ENCODE measurements around the gene IFT122. TPM values are rescaled to one million over a fixed set of nuclear protein-coding genes. Genes with fewer than 3 reads are reported as not detected.
A peak's percentile ranks its signal among the peaks of the same experiment; 100 is the strongest.

The IFT122 gene
- polyA plus RNA-seq, 2 of the 4 experiments (the other 2 are of a cell fraction), result 15.0 to 17.1 TPM

DNA sequence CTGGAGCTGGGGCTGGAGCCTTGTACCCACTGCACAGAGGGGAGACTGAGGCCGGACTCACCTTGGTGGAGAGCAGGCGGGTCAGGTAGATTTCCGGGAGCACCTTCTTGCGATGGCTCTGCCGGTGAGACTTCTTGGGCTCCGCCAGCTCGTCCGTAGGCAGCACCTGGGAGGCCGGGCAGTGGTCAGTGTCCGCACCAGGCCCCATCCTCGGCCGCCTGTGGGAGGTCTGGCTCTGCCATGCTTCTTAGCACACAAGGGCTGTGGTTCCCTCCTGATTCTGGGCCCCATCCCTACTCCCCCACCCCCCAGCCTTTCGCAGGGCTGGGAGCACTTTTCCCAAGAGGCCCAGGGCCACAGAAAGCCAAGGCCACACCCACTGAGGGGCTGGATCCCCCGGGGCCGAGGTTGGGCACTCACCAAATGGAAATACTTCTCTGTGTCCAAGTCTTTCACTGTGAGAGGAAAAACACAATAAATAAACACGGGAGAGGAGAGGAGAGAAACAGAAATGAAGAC lies 120.3 kb downstream of the IFT122 start:
- WGBS (ENCODE audit: missing lambda C conversion rate), result 47% methylated on average over 5 of the region's 16 CpGs
- TF ChIP-seq HOXB5 (CRISPR knock-in tag; IDR thresholded peaks at IDR 0.05), result no peak
- TF ChIP-seq KDM1A (IDR thresholded peaks at IDR 0.05; ENCODE audit: low read depth), result no peak
- no peak for TF ChIP-seq HMGXB4 (CRISPR knock-in tag; IDR thresholded peaks at IDR 0.05; ENCODE audit: borderline replicate concordance)
- TF ChIP-seq REST (IDR thresholded peaks at IDR 0.05), result no peak
- no peak for TF ChIP-seq RFX5 (IDR thresholded peaks at IDR 0.05)
- no peak for TF ChIP-seq NPAS2 (CRISPR knock-in tag; IDR thresholded peaks at IDR 0.05; ENCODE audit: borderline replicate concordance)
- no peak for TF ChIP-seq HDAC2 (IDR thresholded peaks at IDR 0.05)
- TF ChIP-seq HOXB13 (CRISPR knock-in tag; IDR thresholded peaks at IDR 0.05; ENCODE audit: low read depth), result no peak
- TF ChIP-seq JUN (IDR thresholded peaks at IDR 0.05), result no peak
- Histone ChIP-seq H3K27ac (peak overlapping the region; percentile 85 to 86), H3K9me3 (no peaks in the 10 kb centered on the region), H3K4me1 (peaks cover 43% of the 10 kb centered on the region), H3K4me3 (no peak overlapping the region), H3K4me2 (peak overlapping the region; percentile 43; the same call in 2 of the 3 replicates)
- CTCF ChIA-PET, result interaction anchor here (0.6 kb wide), 1 partner anchor 587 kb away, joined by 4 read pairs; no protein-coding TSS in a partner anchor
- POLR2A ChIA-PET, result no interaction called here
- no peak for DNase-seq (ENCODE audit: low read depth in 1 of 2, low spot score in 1 of 2)
- FAIRE-seq, result no peak
- no peak for ATAC-seq

DNA sequence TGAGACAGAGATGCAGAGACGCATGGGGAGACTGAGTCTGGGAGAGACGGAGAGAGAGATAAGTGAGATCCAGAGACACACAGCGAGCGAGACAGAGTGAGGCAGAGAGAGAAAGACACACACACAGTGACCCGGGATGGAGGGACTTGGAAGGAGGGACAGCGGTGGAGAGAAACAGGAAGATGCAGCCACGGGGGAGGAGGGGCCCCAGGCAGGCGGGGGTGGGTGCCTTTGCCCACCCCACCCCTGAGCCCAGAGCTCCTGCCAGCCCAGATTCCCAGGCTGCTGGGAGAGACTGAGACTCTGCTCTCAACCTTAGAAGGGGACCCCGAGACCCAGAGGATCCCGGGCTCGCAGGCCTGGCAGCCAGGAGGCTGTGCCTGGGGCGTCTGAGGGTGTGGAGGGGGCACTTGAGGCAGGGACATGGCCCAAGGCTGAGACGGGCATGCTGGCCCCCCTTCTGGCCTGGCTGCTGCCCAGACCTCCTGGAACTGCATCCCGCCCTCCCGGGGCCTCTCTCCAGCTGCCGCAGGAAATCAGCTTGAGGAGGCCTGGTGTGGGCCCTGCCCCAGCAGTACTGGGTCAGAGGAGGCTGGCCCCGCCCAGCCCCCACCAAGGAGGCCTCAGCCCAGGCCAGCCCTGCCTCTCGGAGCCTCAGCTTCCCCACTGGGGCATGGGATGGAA lies 121.0 kb downstream of the IFT122 start:
- Histone ChIP-seq H3K4me3 (no peak overlapping the region), H3K4me1 (peaks cover 43% of the 10 kb centered on the region), H3K9me3 (no peaks in the 10 kb centered on the region), H3K4me2 (peak overlapping the region; percentile 43; the same call in 2 of the 3 replicates), H3K27ac (peak overlapping the region; percentile 85 to 86)
- CTCF ChIA-PET, result interaction anchor here (0.6 kb wide), 1 partner anchor 588 kb away, joined by 4 read pairs; no protein-coding TSS in a partner anchor
- WGBS (ENCODE audit: missing lambda C conversion rate), result 65% methylated on average over 7 of the region's 18 CpGs
- no peak for FAIRE-seq
- POLR2A ChIA-PET, result no interaction called here
- DNase-seq (ENCODE audit: low read depth in 1 of 2, low spot score in 1 of 2), result peak in 1 of 2 experiments; percentile 24
- ATAC-seq, result peak in 1 of 2 experiments; percentile 54; a peak in 4 of 6 replicates
- TF ChIP-seq TP53 (CRISPR knock-in tag; IDR thresholded peaks at IDR 0.05) (no peak), EP300 (IDR thresholded peaks at IDR 0.05) (no peak), KDM5A (IDR thresholded peaks at IDR 0.05) (no peak), CTCF (IDR thresholded peaks at IDR 0.05) (no peak), EHMT2 (IDR thresholded peaks at IDR 0.05; ENCODE audit: low read depth) (no peak), REST (IDR thresholded peaks at IDR 0.05) (no peak), HEYL (CRISPR knock-in tag; IDR thresholded peaks at IDR 0.05) (no peak), JUN (IDR thresholded peaks at IDR 0.05) (no peak), BHLHE40 (IDR thresholded peaks at IDR 0.05; ENCODE audit: low read depth, low read length) (no peak), ZSCAN20 (CRISPR knock-in tag; IDR thresholded peaks at IDR 0.05) (no peak)
- TF ChIP-seq, protein P1, sequence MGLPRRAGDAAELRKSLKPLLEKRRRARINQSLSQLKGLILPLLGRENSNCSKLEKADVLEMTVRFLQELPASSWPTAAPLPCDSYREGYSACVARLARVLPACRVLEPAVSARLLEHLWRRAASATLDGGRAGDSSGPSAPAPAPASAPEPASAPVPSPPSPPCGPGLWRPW (IDR thresholded peaks at IDR 0.05), result no peak
